MM.1S (cell line): Measurements from ENCODE around the gene KDF1.
A peak's percentile ranks its signal among the peaks of the same experiment; 100 is the strongest.

Source experiments
- DNase-seq: peaks from one replicate; pipeline ENCODE4 v3.0.0-alpha.2; 2015
- H2AFZ ChIP-seq: fragments of 300-600 bp; sonication (generic); 2 replicates; pipeline ENCODE4 v1.6.0; 2016; ENCODE audit warnings: antibody characterized with exemption, low read length
- H3F3A ChIP-seq: fragments of 300-600 bp; sonication (generic); 2 replicates; pipeline ENCODE4 v1.6.1; 2016; ENCODE audit warnings: mild to moderate bottlenecking, antibody characterized with exemption, low read length, moderate library complexity, mixed read lengths; ENCODE audit not compliant: insufficient read depth
- H3K27ac ChIP-seq: fragments of 300-600 bp; sonication (generic); 2 replicates; pipeline ENCODE4 v1.5.1; 2016; ENCODE audit warnings: mild to moderate bottlenecking, low read length
- H3K27me3 ChIP-seq: fragments of 300-600 bp; sonication (generic); replicated peaks from 2 replicates; pipeline ENCODE4 v1.6.0; 2016; ENCODE audit warnings: low read length; ENCODE audit not compliant: insufficient read depth
- H3K36me3 ChIP-seq: fragments of 300-600 bp; sonication (generic); replicated peaks from 2 replicates; pipeline ENCODE4 v1.6.1; 2016; ENCODE audit warnings: mild to moderate bottlenecking, low read length, mixed read lengths; ENCODE audit not compliant: insufficient read depth
- H3K4me1 ChIP-seq: fragments of 300-600 bp; sonication (generic); 2 replicates; pipeline ENCODE4 v1.6.1; 2016; ENCODE audit warnings: low read length, mixed read lengths
- H3K4me2 ChIP-seq: fragments of 300-600 bp; sonication (generic); 2 replicates; pipeline ENCODE4 v1.6.0; 2016; ENCODE audit warnings: low read depth, low read length
- H3K4me3 ChIP-seq: fragments of 300-600 bp; sonication (generic); 2 replicates; pipeline ENCODE4 v1.5.1; 2016; ENCODE audit warnings: low read length, mixed read lengths
- H3K79me2 ChIP-seq: fragments of 300-600 bp; sonication (generic); 2 replicates; pipeline ENCODE4 v1.6.1; 2016; ENCODE audit warnings: mixed run types, low read length, mixed read lengths
- H3K9ac ChIP-seq: fragments of 300-600 bp; sonication (generic); 2 replicates; pipeline ENCODE4 v1.6.1; 2016; ENCODE audit warnings: low read length, mixed read lengths
- H3K9me2 ChIP-seq: fragments of 300-600 bp; sonication (generic); replicated peaks from 2 replicates; pipeline ENCODE4 v1.6.1; 2016; ENCODE audit warnings: mild to moderate bottlenecking, low read length, mixed read lengths; ENCODE audit not compliant: insufficient read depth
- H3K9me3 ChIP-seq: fragments of 300-600 bp; sonication (generic); replicated peaks from 2 replicates; pipeline ENCODE4 v1.6.1; 2016; ENCODE audit warnings: mild to moderate bottlenecking, low read length, mixed read lengths; ENCODE audit not compliant: insufficient read depth
- H4K20me1 ChIP-seq: fragments of 300-600 bp; sonication (generic); 2 replicates; pipeline ENCODE4 v1.6.1; 2016; ENCODE audit warnings: mild to moderate bottlenecking, low read length, moderate library complexity, mixed read lengths; ENCODE audit not compliant: insufficient read depth
- CTCF ChIP-seq: fragments of 300-600 bp; sonication (generic); IDR thresholded peaks from 2 replicates; pipeline ENCODE4 v1.5.1; 2016; ENCODE audit warnings: antibody characterized with exemption, low read length, mixed read lengths
- EZH2 ChIP-seq: fragments of 300-600 bp; sonication (generic); optimal IDR thresholded peaks from 2 replicates; pipeline ENCODE3; 2017; ENCODE audit warnings: low read depth, mild to moderate bottlenecking, antibody characterized with exemption, low read length, mixed read lengths
- EZH2phosphoT487 ChIP-seq: fragments of 300-600 bp; sonication (generic); IDR thresholded peaks from 2 replicates; pipeline ENCODE4 v1.6.1; 2018; ENCODE audit warnings: antibody characterized with exemption, low read length

The KDF1 gene

GRCh38 chr1:26965213-26965612 is 4.9 kb upstream of the KDF1 start:
- Histone ChIP-seq H3K9ac (no peak overlapping the region), H3K9me2 (no peaks in the 10 kb centered on the region), H3K4me2 (no peak overlapping the region), H3K9me3 (no peaks in the 10 kb centered on the region), H3K27ac (no peak overlapping the region), H2AFZ (no peak overlapping the region), H4K20me1 (no peaks in the 10 kb centered on the region), H3K4me1 (peaks cover 4% of the 10 kb centered on the region; the same call in 1 of the 2 replicates), H3K4me3 (no peak overlapping the region), H3F3A (peaks cover 4% of the 10 kb centered on the region; the same call in 1 of the 2 replicates), H3K36me3 (no peaks in the 10 kb centered on the region), H3K27me3 (peaks cover 11% of the 10 kb centered on the region; the same call in 1 of the 2 replicates), H3K79me2 (no peaks in the 10 kb centered on the region)
- TF ChIP-seq CTCF (no peak), EZH2 (no peak), EZH2phosphoT487 (no peak)
- DNase-seq, result no peak

- Histone ChIP-seq H3K36me3 (no peaks in the 10 kb centered on the region), H3K4me3 (no peak overlapping the region), H2AFZ (no peak overlapping the region), H3F3A (peaks cover 4% of the 10 kb centered on the region; the same call in 1 of the 2 replicates), H3K4me2 (no peak overlapping the region), H3K4me1 (peaks cover 4% of the 10 kb centered on the region; the same call in 1 of the 2 replicates), H3K79me2 (peaks cover 5% of the 10 kb centered on the region; the same call in 1 of the 2 replicates), H3K9me2 (no peaks in the 10 kb centered on the region), H3K9me3 (no peaks in the 10 kb centered on the region), H4K20me1 (no peaks in the 10 kb centered on the region), H3K27me3 (peaks cover 11% of the 10 kb centered on the region; the same call in 1 of the 2 replicates), H3K27ac (no peak overlapping the region), H3K9ac (no peak overlapping the region)
- TF ChIP-seq EZH2 (no peak), EZH2phosphoT487 (no peak), CTCF (no peak)
- DNase-seq, result no peak
These were observed 1.6 kb upstream of the KDF1 start for GRCh38 chr1:26961826-26962225.

GRCh38 chr1:26960625-26960966 is 328 bp upstream of the KDF1 start:
- peak overlapping the region; percentile 85 for H2AFZ ChIP-seq
- no peaks in the 10 kb centered on the region for H3K9me3 ChIP-seq
- DNase-seq, result no peak
- H4K20me1 ChIP-seq, result no peaks in the 10 kb centered on the region
- TF ChIP-seq CTCF (no peak), EZH2phosphoT487 (no peak), EZH2 (no peak)
- peak overlapping the region; percentile 98 for H3K4me2 ChIP-seq
- H3K4me1 ChIP-seq, result peaks cover 4% of the 10 kb centered on the region; the same call in 1 of the 2 replicates
- H3K4me3 ChIP-seq, result peak overlapping the region; percentile 98
- H3K27ac ChIP-seq, result no peak overlapping the region
- H3F3A ChIP-seq, result peaks cover 4% of the 10 kb centered on the region; the same call in 1 of the 2 replicates
- H3K36me3 ChIP-seq, result no peaks in the 10 kb centered on the region
- peaks cover 7% of the 10 kb centered on the region; the same call in 1 of the 2 replicates for H3K27me3 ChIP-seq
- no peaks in the 10 kb centered on the region for H3K9me2 ChIP-seq
- H3K79me2 ChIP-seq, result peaks cover 5% of the 10 kb centered on the region; the same call in 1 of the 2 replicates
- peak overlapping the region; percentile 73; the same call in 1 of the 2 replicates for H3K9ac ChIP-seq
